Stomach smooth muscle (tissue), 2 donors: ENCODE data around the gene TMEM120A.
A peak's percentile ranks its signal among the peaks of the same experiment; 100 is the strongest.

Source experiments
- H3K27ac ChIP-seq: one replicate; pipeline ENCODE4 v1.7.0; 2013; ENCODE audit warnings: mild to moderate bottlenecking, low read length, inconsistent platforms
- H3K27me3 ChIP-seq, 2 donors: one replicate each; pipeline ENCODE4 v1.7.0; 2013; ENCODE audit warnings: low read length in 2 of 2; ENCODE audit not compliant: insufficient read depth in 2 of 2, control insufficient read depth in 1 of 2
- H3K36me3 ChIP-seq, 2 donors: one replicate each; pipeline ENCODE4 v1.7.0; 2013; ENCODE audit warnings: low read length in 2 of 2; ENCODE audit not compliant: control insufficient read depth in 2 of 2, insufficient read depth in 2 of 2
- H3K4me1 ChIP-seq: one replicate; pipeline ENCODE4 v1.7.0; 2013; ENCODE audit warnings: low read length; ENCODE audit not compliant: control insufficient read depth, insufficient read depth
- H3K4me3 ChIP-seq, 2 donors: one replicate each; pipeline ENCODE4 v1.7.0; 2013; ENCODE audit warnings: low read length in 2 of 2
- H3K9ac ChIP-seq, 2 donors: one replicate each; pipeline ENCODE4 v1.7.0; 2013; ENCODE audit warnings: low read length in 2 of 2, mild to moderate bottlenecking in 1 of 2
- H3K9me3 ChIP-seq, 2 donors: one replicate each; pipeline ENCODE4 v1.7.0; 2013; ENCODE audit warnings: low read length in 2 of 2; ENCODE audit not compliant: control insufficient read depth in 2 of 2
- donor health status: healthy.
- donor health status: Pancreatic carcinoma.

Gene TMEM120A

DNA sequence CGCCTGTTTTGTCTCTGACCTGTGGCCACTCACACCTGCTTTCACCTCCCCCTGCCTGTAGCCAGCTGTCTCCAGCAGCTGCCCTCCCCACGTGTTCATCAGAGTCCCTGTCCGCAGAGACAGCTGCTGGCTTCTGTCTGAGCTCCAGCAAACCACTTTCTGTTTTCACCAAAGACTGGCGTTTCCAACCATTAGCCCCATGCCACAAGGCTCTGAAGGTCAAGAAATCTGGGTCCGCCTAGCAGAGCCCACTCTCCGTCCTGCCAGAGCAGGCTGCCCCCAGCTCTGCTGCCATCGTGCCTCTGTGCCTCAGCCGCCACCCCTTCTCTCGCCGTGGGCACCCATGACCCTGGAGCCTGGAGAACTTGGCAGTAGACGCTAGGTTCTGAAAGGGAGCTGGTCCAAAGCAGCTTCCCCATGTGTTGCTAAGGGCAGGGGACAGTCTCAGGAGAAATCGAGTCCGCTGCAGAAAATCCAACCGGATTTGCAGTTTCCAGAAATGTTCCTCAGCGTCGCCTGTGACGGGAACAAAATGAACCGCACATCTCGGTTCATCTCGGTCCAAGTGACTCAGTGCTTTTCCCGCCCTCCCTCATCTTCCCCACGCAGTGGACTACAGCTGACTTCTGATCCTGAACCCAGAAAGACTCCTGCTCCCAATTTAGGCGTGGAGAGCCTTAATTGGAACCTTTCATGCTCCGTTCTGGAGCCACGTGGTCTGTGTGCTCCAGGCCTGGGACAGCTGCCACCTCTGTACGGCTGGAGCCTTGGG, 28.0 kb downstream of the TMEM120A start:
- H3K4me3 ChIP-seq: peak overlapping the region; percentile 60 to 69
- no peaks in the 10 kb centered on the region for H3K27me3 ChIP-seq

DNA sequence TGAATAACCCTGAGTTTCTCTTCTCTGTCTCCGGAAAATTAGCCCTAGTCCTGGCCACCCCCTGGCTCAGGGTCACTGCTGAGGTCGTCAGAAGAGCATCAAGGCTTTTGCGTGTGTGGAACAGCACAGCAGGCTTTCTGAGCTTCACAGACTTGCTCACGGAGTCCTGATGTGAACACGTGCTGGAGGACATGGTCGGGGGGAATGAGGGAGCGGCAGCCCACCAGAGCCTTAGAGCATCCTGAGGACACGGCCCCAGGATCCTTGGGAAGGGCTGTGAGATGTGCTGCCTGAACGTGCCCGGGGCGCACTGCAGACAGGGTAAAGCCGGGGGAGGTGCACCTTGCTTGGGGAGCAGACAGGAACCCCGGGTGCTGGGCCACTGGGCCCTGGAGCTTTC, 28.8 kb downstream of the TMEM120A start:
- H3K4me3 ChIP-seq: peak overlapping the region in 1 of 2 donors; percentile 69
- peak overlapping the region; percentile 58 to 67 for H3K9ac ChIP-seq
- H3K27me3 ChIP-seq: no peaks in the 10 kb centered on the region
- H3K27ac ChIP-seq: peak overlapping the region; percentile 97
- no peaks in the 10 kb centered on the region for H3K9me3 ChIP-seq
- peaks cover 64% of the 10 kb centered on the region for H3K4me1 ChIP-seq
- H3K36me3 ChIP-seq: no peaks in the 10 kb centered on the region

More for the DNA sequence above, 28.0 kb downstream of the TMEM120A start:
- H3K9me3 ChIP-seq: no peaks in the 10 kb centered on the region
- H3K4me1 ChIP-seq: peaks cover 64% of the 10 kb centered on the region
- peak overlapping the region; percentile 97 for H3K27ac ChIP-seq
- H3K9ac ChIP-seq: peak overlapping the region; percentile 67 to 73
- H3K36me3 ChIP-seq: no peaks in the 10 kb centered on the region

DNA sequence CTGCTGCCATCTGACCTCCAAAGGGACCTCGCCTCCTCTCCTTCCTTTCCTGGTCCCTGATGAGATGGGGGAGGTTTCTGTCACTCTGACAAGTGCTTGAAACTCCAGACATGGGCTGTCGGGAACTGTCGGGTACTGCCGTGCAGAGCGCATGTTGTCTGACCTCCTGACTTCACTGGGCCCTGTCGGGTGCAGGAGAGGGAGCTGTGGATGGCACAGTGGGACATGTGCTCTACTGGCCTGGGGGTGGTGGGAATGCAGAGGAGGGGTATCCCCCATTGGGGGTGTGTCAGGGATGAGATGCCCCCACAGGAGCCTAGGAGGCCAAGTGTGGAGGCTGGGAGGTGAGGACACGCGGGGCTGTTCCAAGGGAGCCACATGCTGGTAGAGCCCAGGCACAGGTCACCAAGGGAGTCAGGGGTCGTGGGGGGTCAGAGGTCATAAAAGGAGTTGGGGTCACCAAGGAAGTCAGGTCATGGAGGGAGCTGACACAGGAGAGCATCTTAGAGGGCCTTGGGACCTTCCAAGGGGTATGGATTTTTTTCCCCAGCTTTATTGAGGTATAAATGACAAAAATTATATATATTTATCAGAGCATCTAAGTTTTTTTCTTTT, 30.9 kb downstream of the TMEM120A start:
- H3K9ac ChIP-seq: peak overlapping the region in 1 of 2 donors; percentile 21
- peak overlapping the region; percentile 66 for H3K27ac ChIP-seq
- H3K27me3 ChIP-seq: no peaks in the 10 kb centered on the region
- peaks cover 48% of the 10 kb centered on the region for H3K4me1 ChIP-seq
- H3K4me3 ChIP-seq: no peak overlapping the region
- H3K9me3 ChIP-seq: no peaks in the 10 kb centered on the region
- no peaks in the 10 kb centered on the region for H3K36me3 ChIP-seq

DNA sequence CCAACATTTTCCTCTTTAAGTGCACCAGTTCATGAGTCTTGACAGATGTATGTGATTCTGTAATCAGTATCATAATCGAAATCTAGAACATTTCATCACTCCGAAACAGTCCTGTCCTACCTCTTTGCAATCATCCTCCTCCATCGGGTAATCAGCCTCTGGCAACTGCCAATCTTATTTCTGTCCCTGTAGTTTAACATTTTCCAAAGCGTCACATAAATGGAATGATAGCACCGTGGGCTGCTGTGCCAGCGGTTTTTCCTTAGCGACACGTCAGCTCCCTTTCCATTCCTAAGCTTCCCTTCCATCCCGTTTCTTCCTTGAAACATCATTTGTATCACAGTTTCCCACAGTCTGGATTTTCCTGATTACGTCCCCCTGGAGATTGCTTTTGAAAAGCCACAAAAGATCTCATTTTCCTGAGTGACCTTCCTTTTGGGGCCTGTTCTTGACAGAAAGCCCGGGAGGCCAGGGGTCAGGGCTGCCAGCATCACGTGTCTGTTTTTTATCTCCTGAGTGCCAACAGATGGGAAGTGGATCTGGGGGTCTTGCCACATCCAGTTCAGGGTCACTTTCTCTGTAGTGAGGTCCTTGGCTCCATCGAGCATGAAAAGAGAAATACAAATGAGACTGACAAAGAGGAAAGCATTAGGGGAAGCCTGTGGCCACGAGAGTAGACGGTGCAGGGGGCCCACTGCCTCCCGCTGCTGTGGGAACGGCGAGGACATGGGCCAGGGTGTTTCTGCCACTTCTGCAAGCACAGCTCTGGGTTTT, 31.6 kb downstream of the TMEM120A start:
- Histone ChIP-seq H3K9ac (peak overlapping the region in 1 of 2 donors; percentile 21), H3K36me3 (peaks cover 2 to 4% of the 10 kb centered on the region in 2 donors), H3K27ac (peak overlapping the region; percentile 66), H3K27me3 (no peaks in the 10 kb centered on the region), H3K9me3 (no peaks in the 10 kb centered on the region), H3K4me1 (peaks cover 41% of the 10 kb centered on the region), H3K4me3 (no peak overlapping the region)

DNA sequence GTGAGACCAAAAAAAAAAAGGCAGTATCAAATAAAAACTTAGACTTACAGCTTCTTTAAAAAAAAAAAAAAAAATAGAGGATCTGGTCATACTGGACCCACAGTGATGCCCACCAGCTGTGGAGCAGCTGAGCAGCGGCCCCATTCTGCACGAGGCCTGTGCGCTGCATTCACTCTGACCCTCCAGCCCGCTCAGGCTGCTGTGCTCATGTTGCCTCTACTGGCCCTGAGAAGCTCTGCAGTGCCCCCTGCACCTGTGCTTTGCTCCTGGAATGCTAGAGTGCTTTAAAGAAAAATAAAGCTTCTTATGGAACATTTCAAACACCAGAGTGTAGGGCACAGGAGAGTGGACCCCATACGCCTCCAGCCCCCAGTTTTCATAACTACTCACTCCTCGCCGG, 33.2 kb downstream of the TMEM120A start:
- Histone ChIP-seq H3K9me3 (no peaks in the 10 kb centered on the region), H3K4me1 (peaks cover 26% of the 10 kb centered on the region)

DNA sequence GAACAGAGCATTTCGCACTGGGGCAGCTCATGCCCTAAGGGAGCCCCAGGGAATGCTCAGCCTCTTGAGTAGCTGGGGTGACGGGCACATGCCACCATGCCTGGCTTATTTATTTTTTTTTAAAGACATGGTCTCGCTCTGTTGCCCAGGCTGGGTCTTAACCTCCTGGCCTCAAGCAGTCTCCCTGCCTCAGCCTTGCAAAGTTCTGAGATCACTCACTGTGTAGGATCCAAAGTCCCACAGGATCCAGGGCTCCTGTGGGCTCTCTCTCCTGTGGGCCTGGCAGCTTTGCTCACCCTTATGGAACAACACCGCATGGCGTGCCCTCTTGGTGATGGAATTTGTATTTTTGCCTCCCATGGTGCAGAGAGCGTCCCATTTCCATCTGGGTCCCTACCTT, 34.0 kb downstream of the TMEM120A start:
- no peak overlapping the region for H3K4me3 ChIP-seq
- H3K9ac ChIP-seq: no peak overlapping the region
- H3K4me1 ChIP-seq: peaks cover 17% of the 10 kb centered on the region
- H3K27ac ChIP-seq: no peak overlapping the region
- H3K9me3 ChIP-seq: no peaks in the 10 kb centered on the region
- no peaks in the 10 kb centered on the region for H3K27me3 ChIP-seq
- peaks cover 14 to 15% of the 10 kb centered on the region in 2 donors for H3K36me3 ChIP-seq

More for the DNA sequence above, 33.2 kb downstream of the TMEM120A start:
- Histone ChIP-seq H3K9ac (no peak overlapping the region), H3K36me3 (peaks cover 9% of the 10 kb centered on the region in 2 donors), H3K4me3 (no peak overlapping the region), H3K27me3 (no peaks in the 10 kb centered on the region), H3K27ac (no peak overlapping the region)

DNA sequence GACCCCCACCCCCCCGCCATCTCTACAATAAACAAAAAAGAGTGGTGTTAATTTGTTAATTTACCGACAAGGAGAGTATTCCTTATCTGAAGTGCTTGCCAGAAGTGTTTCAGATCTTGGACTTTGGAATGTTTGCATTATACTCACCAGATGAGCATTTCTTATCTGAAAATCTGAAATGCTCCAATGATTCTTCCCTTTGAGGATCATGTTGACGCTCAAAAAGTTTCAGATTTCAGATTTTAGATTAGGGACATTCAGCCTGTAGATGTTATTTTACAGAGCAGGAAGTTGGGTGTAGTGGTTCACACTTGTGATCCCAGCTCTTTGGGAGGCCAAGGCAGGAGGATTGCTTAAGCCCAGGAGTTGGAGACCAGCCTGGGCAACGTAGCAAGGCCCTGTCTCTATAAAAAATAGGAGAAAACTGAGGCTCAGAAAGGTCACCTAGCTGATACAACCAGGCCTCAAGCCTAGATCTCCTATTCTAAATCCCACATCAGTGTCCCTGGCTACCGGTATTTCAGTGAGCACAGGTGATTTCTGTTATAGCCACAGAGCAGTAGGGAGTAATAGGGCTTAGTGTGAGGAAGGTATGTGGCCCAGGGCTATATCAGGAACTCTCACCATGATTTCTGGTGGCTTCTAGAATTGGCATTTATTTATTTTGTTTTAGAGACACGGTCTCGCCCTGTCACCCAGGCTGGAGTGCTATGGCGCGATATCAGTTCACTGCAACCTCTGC, 35.4 kb downstream of the TMEM120A start:
- Histone ChIP-seq H3K36me3 (peaks cover 18 to 21% of the 10 kb centered on the region in 2 donors), H3K27me3 (no peaks in the 10 kb centered on the region), H3K4me3 (no peak overlapping the region), H3K9me3 (no peaks in the 10 kb centered on the region), H3K27ac (no peak overlapping the region), H3K4me1 (peaks cover 13% of the 10 kb centered on the region), H3K9ac (no peak overlapping the region)

DNA sequence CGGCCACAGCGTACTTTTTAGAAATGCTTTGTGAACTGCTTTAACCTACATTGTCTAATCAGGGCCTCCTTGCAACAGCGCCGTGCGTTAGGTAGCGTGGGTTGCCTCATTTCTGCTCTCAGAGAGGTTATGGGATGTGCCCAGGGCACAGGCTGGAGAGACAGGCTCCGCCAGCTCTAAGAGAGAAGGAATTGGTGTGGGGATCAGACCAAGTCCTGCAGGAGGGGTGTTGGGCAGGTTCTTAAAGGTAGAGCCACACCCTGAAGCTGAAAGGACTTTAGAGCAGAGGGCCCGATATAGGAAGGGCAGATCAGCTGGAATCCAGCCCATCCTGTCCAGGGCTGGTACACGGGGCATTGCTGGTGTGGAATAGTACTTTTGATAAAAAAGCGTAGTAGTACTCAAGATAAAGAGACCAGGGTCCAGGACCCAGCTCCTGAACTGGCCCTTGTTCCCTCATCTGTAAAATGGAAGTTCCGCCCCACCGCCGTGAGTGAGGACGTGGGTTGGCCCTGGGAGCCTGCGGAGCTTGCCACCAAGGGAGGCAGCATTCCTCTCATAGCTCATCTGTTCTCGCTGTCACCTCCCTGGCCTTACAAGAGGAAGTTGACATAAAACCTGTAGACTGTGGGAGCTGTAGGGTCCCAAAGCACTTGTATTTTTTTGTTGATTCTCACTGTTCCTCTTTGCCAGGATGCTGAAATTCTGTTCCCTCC, 37.2 kb downstream of the TMEM120A start:
- no peaks in the 10 kb centered on the region for H3K9me3 ChIP-seq
- H3K36me3 ChIP-seq: peaks cover 21 to 26% of the 10 kb centered on the region in 2 donors
- no peaks in the 10 kb centered on the region for H3K27me3 ChIP-seq
- no peak overlapping the region for H3K4me3 ChIP-seq
- no peak overlapping the region for H3K9ac ChIP-seq
- no peaks in the 10 kb centered on the region for H3K4me1 ChIP-seq
- no peak overlapping the region for H3K27ac ChIP-seq

DNA sequence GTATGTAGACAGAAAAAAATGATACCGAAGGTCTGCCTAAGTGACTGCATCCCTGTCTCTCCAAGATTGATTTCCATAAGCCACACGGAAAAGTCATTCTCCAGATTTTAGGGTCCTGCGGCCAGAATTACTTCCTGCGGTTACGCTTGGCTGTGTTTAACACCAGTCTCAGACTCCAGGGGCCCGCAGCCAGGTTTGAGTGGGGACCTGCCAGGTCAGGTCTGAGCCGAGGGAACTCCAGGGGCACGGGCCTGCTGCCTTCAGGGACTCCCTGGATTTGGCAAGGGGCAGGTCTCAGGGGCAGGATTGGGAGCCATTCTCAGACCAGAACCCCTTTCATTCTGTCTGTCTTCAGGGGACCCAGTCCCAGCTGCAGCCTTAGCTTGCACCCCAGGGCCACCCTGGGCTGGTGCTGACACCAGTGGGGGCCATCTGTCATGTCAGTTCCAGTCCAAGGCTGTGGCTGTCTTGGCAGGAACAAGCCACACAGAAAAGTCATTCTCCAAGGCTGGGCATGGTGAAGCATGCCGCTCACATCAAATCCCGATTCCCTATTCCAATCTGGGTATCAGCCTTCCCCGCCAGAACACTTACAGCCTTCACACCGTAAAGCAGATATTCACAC, 39.0 kb downstream of the TMEM120A start:
- no peak overlapping the region for H3K9ac ChIP-seq
- H3K36me3 ChIP-seq: peaks cover 21 to 26% of the 10 kb centered on the region in 2 donors
- no peaks in the 10 kb centered on the region for H3K27me3 ChIP-seq
- no peaks in the 10 kb centered on the region for H3K9me3 ChIP-seq
- H3K4me3 ChIP-seq: no peak overlapping the region
- H3K4me1 ChIP-seq: no peaks in the 10 kb centered on the region
- no peak overlapping the region for H3K27ac ChIP-seq
